HG03175 (cell line): ENCODE measurements around the gene ALDOA.

Source experiments
- ATAC-seq: cut with Tn5 transposase; IDR thresholded peaks from one replicate; pipeline ENCODE4 v1.9.1; 2021; ENCODE audit warnings: mild to moderate bottlenecking, moderate library complexity; ENCODE audit not compliant: unreplicated experiment

ALDOA gene

GRCh38 chr16:30088832-30089624 is 23.5 kb downstream of the ALDOA start:
- ATAC-seq = no peak

GRCh38 chr16:30090610-30091331 is 25.2 kb downstream of the ALDOA start:
- ATAC-seq = no peak

DNA sequence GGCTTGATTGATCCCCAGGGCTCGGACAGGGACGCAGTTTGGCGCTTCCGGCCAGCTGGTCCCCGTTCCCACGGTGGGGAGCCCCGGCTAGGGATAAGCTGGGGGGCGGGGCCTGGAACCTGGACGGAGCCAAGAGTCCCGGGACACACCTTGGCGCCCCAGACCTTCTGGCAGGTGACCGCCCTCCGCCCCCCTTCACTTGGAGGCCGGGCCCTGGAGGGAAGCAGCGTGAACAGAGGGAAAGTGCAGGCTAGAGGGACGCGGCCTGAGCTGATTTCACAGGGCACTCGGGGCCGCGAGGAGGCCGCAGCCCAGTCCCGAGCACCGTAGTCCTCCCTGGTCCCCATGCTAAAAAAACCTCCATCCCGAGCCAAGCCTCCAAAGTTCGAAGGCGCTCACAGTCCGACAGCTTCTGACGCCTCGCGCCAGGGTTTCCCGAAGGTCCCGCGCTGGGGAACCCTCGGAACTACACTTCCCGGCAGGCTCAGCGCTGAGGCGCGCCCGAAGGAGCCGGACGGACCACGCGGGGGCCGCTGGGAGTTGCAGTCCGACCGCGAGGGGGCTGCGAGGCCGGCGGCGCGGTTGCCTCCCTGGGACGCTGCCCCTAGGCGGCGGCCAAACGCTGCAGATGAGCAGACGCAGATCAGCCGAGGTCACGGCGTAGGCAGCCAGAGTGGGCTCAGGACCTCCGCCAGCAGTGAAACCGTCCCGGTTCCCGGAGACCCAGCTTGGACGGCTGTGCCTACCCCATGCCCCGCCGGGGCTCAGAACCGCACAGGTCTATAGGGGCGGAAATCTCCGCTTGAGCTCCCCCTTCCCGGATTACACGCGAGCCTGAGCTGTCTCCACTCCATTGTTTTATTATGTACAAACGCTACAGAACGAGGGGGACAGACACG is 26.2 kb downstream of the ALDOA start, which contains the start of gene TBX6:
Gene TBX6 (minus strand): TSS at position 451 of the 899 bp plus-strand sequence. CDS start 731 bp downstream, outside the sequence.
- peak; percentile 63 for ATAC-seq

DNA sequence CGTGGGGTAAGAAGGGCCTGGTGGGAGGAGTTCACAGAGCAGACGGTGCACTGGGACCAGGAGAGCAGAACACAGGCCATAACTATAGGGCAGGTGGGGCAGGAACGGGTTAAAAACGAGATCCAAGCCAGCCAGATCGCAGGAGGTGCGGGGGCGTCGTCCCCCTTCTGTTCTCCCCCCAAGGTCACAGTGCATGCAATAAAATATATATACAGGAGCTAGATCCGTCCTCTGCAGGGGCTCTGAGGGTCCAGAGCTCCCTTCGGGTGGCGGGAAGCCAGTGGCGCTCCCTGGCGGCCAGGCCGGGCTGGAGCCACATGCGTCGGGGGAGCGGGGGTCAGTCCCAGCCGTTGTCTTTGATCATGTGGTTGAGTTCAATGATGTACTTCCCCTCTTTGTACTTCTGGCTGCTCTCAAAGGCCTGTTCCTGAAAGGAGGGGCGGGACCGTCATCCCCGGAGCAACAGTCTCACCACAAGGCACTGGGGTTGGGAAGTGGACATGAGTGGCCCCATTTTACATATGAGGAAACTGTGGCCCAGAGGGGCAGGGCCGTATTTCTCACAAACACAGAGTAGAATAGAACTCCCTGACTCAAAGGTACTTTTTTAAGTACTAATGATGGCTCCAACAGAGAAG is 26.9 kb downstream of the ALDOA start:
- ATAC-seq = peak; percentile 45

DNA sequence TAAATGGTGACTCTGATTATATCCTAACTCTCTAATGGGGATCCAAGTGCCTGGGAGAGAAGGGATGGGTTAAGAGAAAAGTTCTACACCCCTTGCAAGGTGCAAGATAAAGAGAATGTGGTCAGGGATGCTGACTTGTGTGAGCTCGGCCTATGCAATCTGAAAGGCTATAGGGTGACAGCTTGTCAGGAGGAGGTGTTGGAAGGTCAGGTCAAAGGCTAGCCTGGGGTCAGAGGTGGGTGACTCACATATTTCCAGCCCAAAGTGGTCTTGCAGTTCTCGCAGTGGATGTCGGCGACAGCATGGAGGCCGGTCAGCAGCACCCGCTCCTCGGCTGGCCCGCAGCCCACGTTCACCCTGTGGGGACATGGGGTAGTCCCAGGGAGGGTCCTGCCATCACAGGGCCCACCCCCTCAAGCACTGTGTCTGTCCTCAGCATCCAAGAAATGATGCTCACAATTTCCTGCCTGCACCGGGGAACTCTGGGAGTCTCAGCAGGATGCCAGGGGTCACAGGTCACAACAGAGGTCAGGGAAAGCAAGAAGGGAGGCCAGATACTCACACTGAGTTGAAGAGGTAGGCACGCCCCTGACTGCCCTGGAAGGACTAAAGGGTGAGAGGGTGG is 29.1 kb downstream of the ALDOA start:
- no peak for ATAC-seq

DNA sequence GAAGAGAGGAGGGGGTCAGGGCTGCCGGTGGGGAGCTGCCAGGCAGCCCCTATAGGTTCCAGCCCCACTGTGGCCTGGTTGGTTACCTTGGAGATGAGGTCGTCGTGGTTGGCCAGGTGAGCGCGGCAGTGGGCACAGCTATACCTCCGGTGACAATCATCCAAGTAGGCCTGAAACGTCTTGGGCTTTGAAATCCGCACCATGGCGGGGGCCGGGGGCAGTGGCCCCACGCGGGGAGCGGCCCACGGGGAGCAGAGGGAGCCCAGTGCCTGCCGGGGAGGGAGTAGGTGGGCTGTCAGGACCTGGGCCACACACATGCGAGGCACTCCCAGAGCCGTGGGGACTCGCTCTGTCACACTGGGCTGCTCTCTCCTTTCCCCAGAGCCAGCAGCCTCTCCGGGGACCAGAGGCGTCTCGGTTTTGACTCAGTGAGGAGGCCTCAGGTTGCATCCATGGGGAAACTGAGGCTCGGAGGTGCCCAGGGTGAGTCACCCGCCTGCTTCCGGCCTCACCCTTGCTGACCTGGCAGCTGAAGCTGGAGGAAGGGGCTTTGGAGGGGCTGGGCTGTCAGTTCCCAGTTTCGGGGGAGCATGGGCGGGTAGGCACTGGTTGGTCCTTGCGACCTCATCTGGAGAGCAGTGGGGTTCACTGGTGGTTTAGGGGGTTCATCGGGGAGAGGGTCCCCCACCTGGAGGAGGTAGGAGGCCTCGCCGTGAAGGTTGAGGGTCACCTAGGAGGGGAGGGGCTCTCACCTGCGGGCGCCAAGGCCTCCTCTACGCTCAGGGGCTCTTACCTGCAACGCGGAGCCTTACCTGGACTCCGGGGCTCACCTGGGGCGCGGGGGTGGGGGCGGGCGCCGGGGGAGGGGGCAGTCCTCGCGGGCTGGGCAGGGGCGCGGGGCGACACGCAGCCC is 29.9 kb downstream of the ALDOA start:
- no peak for ATAC-seq

- peak; percentile 54 for ATAC-seq
Measured at GRCh38 chr16:30096105-30096861, 30.7 kb downstream of the ALDOA start, which contains the start of gene YPEL3. TSS of gene YPEL3 (minus strand) at chr16:30096213. CDS start at chr16:30095482, 731 bp downstream.

GRCh38 chr16:30096862-30097563 is 31.5 kb downstream of the ALDOA start:
- ATAC-seq = no peak

DNA sequence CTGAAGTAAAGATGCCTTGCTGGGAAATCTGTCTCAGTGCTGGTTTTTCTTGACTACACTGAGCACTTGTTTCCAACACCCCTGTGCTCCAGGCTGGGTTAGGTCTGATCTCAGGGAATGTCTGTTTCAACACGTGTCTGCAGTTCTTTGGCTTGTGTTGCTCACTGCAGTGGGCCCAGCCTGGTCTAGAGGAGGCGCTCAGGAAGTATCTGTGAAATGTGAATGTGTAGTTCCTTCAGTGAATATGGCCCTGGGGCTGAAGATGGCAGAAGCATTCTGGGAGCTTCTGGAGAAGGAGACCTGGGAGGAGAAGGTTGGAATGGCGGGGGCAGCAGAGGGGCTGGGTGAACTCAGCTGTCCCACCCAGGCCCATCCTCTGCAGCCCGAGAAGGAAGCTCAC is 38.5 kb downstream of the ALDOA start:
- ATAC-seq = no peak

DNA sequence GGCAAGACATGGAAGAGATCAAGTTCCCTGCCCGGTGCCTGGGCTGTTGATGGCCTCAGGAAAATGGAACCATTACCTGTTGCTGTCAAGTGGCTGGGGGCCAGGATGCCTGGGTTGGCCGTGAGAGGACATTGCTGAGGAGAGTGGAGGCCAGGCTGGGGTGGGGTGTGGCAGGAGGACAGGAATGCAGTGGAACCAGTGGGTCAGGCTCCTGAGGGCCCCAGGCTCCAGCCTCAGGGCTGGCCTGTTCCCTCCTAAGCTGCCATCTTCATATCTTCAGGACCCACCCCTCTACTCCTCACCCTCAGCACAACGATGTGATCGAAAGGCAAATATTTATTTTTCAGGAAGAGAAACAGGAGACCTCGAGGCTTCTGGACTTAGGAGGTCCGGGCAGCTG is 38.9 kb downstream of the ALDOA start:
- no peak for ATAC-seq

- ATAC-seq = no peak
Measured at GRCh38 chr16:30108059-30108850, 42.7 kb downstream of the ALDOA start.

DNA sequence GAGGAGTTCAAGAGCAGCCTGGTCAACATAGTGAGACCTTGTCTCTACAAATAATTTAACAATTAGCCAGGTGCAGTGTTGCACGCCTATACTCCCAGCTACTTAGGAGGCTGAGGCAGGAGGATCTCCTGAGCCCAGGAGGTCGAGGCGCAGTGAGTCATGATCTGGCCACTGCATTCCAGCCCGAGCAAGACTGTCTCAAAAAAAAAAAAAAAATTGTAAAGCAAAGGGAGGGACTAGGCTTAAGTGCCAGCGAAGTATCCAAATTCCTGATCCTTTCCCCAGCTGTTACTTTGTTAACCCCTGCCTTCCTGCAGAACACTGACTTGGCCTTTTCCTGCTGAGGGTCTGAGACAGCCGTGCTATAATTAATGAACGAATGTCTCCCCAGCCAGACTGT is 45.1 kb downstream of the ALDOA start:
- ATAC-seq = no peak

- ATAC-seq = no peak
Measured at GRCh38 chr16:30112197-30113030, 46.9 kb downstream of the ALDOA start.

- no peak for ATAC-seq
Measured at GRCh38 chr16:30113031-30113710, 47.6 kb downstream of the ALDOA start, which contains the start of gene GDPD3. TSS of gene GDPD3 (minus strand) at chr16:30113537. CDS start at chr16:30113478, 59 bp downstream.

DNA sequence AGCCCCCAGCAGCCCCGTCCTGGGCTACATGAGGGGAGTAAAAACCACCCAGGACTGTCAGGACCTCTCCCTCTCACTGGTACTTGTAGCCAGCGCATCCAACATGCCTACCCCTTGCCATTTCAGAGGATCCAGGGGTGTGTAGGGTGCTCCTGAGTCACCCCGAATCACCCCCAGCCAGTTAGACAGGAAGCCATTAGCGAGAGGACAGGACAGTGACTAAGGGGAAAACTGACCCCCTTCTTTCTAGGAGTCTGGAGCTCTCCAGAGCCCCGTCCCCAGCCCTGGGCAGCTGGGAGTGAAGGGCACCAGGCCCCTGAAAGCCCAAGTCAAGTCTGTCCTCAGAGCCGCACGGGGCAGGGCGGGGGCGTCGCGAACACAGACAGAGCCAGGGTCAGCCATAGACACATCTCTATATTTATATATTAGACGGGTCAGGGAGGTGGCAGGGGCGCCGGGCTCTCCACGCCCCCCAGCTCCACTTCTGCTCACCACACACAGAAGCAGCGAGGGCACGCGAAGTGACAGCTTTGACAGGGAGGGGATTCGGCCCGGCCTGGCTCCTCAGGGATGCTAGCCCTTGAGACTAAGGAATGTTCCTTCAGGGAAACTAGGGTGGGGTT is 48.3 kb downstream of the ALDOA start:
- ATAC-seq = no peak
